Neural cell (in vitro differentiated cells): ENCODE data around the gene CAMK2D.

Experiments
- EP300 ChIP-seq: fragments of 450-650 bp; conservative IDR thresholded peaks from 2 replicates; pipeline ENCODE4 v1.6.1; 2014; ENCODE audit warnings: antibody characterized with exemption, mild to moderate bottlenecking, moderate library complexity; ENCODE audit not compliant: poor library complexity, severe bottlenecking
- EZH2 ChIP-seq: fragments of 200-600, 300-800 bp; shearing (Covaris generic), sonication (generic); IDR thresholded peaks from 2 replicates; pipeline ENCODE4 v1.6.1; 2014; ENCODE audit warnings: antibody characterized with exemption, low read length, borderline replicate concordance, mild to moderate bottlenecking; ENCODE audit not compliant: insufficient read depth, poor library complexity, severe bottlenecking
- MXI1 ChIP-seq: fragments of 450-650 bp; conservative IDR thresholded peaks from 2 replicates; pipeline ENCODE4 v1.6.1; 2014; ENCODE audit warnings: antibody characterized with exemption, mild to moderate bottlenecking; ENCODE audit not compliant: poor library complexity, severe bottlenecking
- POLR2AphosphoS5 ChIP-seq: IDR thresholded peaks from 2 replicates; pipeline ENCODE4 v1.6.1; 2012
- REST ChIP-seq: IDR thresholded peaks from 2 replicates; pipeline ENCODE4 v1.6.1; 2012; ENCODE audit warnings: borderline replicate concordance
- TF ChIP-seq, protein P1 (sequence below): fragments of 450-650 bp; IDR thresholded peaks from 2 replicates; pipeline ENCODE4 v1.5.1; 2014; ENCODE audit warnings: antibody characterized with exemption, mild to moderate bottlenecking, moderate library complexity; ENCODE audit not compliant: poor library complexity, severe bottlenecking

DNA sequence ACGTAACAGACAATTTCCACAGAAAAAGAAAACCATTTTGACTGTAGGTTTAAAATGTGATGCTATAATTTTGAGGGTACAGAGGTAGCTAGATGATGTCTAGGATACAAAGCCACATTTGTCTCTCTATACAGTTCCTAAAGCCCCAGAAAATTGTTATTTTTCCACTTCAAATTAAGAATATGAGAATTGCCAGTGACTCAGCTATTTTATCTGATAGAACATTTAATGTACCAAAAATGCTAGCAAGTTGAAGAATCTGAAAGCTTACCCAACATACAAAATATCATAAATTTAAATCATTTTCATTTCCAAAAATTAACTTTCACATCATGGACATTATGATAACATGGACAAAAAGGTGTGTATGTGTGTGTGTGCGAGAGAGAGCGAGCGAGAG lies 148.0 kb downstream of the CAMK2D start:
- TF ChIP-seq, protein P1, sequence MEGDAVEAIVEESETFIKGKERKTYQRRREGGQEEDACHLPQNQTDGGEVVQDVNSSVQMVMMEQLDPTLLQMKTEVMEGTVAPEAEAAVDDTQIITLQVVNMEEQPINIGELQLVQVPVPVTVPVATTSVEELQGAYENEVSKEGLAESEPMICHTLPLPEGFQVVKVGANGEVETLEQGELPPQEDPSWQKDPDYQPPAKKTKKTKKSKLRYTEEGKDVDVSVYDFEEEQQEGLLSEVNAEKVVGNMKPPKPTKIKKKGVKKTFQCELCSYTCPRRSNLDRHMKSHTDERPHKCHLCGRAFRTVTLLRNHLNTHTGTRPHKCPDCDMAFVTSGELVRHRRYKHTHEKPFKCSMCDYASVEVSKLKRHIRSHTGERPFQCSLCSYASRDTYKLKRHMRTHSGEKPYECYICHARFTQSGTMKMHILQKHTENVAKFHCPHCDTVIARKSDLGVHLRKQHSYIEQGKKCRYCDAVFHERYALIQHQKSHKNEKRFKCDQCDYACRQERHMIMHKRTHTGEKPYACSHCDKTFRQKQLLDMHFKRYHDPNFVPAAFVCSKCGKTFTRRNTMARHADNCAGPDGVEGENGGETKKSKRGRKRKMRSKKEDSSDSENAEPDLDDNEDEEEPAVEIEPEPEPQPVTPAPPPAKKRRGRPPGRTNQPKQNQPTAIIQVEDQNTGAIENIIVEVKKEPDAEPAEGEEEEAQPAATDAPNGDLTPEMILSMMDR, result no peak
- no peak for TF ChIP-seq EP300
- no peak for TF ChIP-seq POLR2AphosphoS5
- no peak for TF ChIP-seq EZH2
- TF ChIP-seq REST, result no peak
- no peak for TF ChIP-seq MXI1
